CD14-positive monocyte (primary cell): ENCODE measurements around the gene FAF1. TPM values are rescaled to one million over a fixed set of nuclear protein-coding genes. Genes with fewer than 3 reads are reported as not detected.
A peak's percentile ranks its signal among the peaks of the same experiment; 100 is the strongest.

Experiments
- DNase-seq, 3 donors: peaks; one replicate each; pipeline ENCODE4 v3.0.0-alpha.2; 2011 to 2022
- H2AFZ ChIP-seq: 2 replicates; pipeline ENCODE4 v1.6.0; 2012; ENCODE audit warnings: mild to moderate bottlenecking, low read depth, low read length, inconsistent platforms; ENCODE audit not compliant: insufficient read depth, poor library complexity, severe bottlenecking
- H3K27ac ChIP-seq, 2 donors: 1 replicate in 1 of 2; 2 replicates in 1 of 2; pipeline ENCODE4 v1.5.1; 2012 to 2013; ENCODE audit warnings: low read length in 2 of 2, control low read depth in 1 of 2, inconsistent platforms in 1 of 2, low read depth in 1 of 2, mild to moderate bottlenecking in 1 of 2
- H3K27me3 ChIP-seq, 2 donors: one replicate each; pipeline versions ENCODE4 v1.6.0 to v1.6.1; 2011 to 2013; ENCODE audit warnings: low read length in 2 of 2; ENCODE audit not compliant: control insufficient read depth in 2 of 2, insufficient read depth in 2 of 2
- H3K36me3 ChIP-seq, 2 donors: replicated peaks in 1 of 2; 1 replicate in 1 of 2; 2 replicates in 1 of 2; pipeline versions ENCODE4 v1.5.1 to v1.6.1; 2012 to 2013; ENCODE audit warnings: low read length in 2 of 2, control low read depth in 1 of 2, inconsistent platforms in 1 of 2, mild to moderate bottlenecking in 1 of 2; ENCODE audit not compliant: insufficient read depth in 2 of 2, control insufficient read depth in 1 of 2
- H3K4me1 ChIP-seq, 2 donors: 1 replicate in 1 of 2; 2 replicates in 1 of 2; pipeline versions ENCODE4 v1.5.1 to v1.6.1; 2012 to 2013; ENCODE audit warnings: low read length in 2 of 2, control low read depth in 1 of 2, inconsistent platforms in 1 of 2, mild to moderate bottlenecking in 1 of 2, moderate library complexity in 1 of 2; ENCODE audit not compliant: insufficient read depth in 2 of 2, control insufficient read depth in 1 of 2
- H3K4me2 ChIP-seq: replicated peaks from 2 replicates; pipeline ENCODE3; 2012; ENCODE audit warnings: low read length, moderate library complexity, mild to moderate bottlenecking; ENCODE audit not compliant: poor library complexity, severe bottlenecking; ENCODE audit errors: extremely low read depth
- H3K4me3 ChIP-seq, 3 experiments: fragments of 200-600 bp in 1 of 3; sonication (generic) in 1 of 3; replicated peaks in 1 of 3; 1 replicate in 2 of 3; 2 replicates in 1 of 3; pipeline ENCODE4 v1.5.1; 2011 to 2013; ENCODE audit warnings: low read length in 3 of 3, mild to moderate bottlenecking in 3 of 3, control low read depth in 2 of 3, low read depth in 2 of 3, inconsistent platforms in 1 of 3, moderate library complexity in 1 of 3
- H3K79me2 ChIP-seq: 2 replicates; pipeline ENCODE4 v1.6.0; 2012; ENCODE audit warnings: mild to moderate bottlenecking, control low read depth, inconsistent platforms, low read length, moderate library complexity; ENCODE audit not compliant: insufficient read depth
- H3K9ac ChIP-seq: 2 replicates; pipeline ENCODE4 v1.6.0; 2017; ENCODE audit warnings: low read length, mild to moderate bottlenecking; ENCODE audit not compliant: insufficient read depth, poor library complexity, severe bottlenecking
- H3K9me3 ChIP-seq, 2 donors: replicated peaks in 1 of 2; 1 replicate in 1 of 2; 2 replicates in 1 of 2; pipeline versions ENCODE4 v1.5.1 to v1.6.1; 2012 to 2013; ENCODE audit warnings: low read length in 2 of 2, control low read depth in 1 of 2; ENCODE audit not compliant: control insufficient read depth in 1 of 2, insufficient read depth in 1 of 2
- H4K20me1 ChIP-seq: 2 replicates; pipeline ENCODE4 v1.6.0; 2012; ENCODE audit warnings: mild to moderate bottlenecking, low read length, control low read depth, moderate library complexity; ENCODE audit not compliant: insufficient read depth
- H3K27ac Mint-ChIP-seq, 7 donors: one replicate each; pipeline ENCODE4 v1.8.0; 2020; ENCODE audit warnings: mild to moderate bottlenecking in 7 of 7, mixed read lengths in 7 of 7, moderate library complexity in 6 of 7, inconsistent platforms in 2 of 7
- H3K27me3 Mint-ChIP-seq, 3 donors: one replicate each; pipeline ENCODE4 v1.8.0; 2021 to 2022; ENCODE audit warnings: low read depth in 3 of 3, mild to moderate bottlenecking in 3 of 3, mixed read lengths in 3 of 3, moderate library complexity in 3 of 3, inconsistent platforms in 1 of 3
- H3K36me3 Mint-ChIP-seq, 2 donors: one replicate each; pipeline ENCODE4 v1.8.0; 2020; ENCODE audit warnings: mixed read lengths in 2 of 2, inconsistent platforms in 1 of 2, mild to moderate bottlenecking in 1 of 2
- H3K4me1 Mint-ChIP-seq: one replicate; pipeline ENCODE4 v1.8.0; 2020; ENCODE audit warnings: mild to moderate bottlenecking, mixed read lengths
- H3K4me3 Mint-ChIP-seq, 2 donors: one replicate each; pipeline ENCODE4 v1.8.0; 2020; ENCODE audit warnings: mild to moderate bottlenecking in 2 of 2, mixed read lengths in 2 of 2, moderate library complexity in 1 of 2
- H3K9me3 Mint-ChIP-seq, 7 donors: one replicate each; pipeline ENCODE4 v1.8.0; 2020 to 2022; ENCODE audit warnings: mixed read lengths in 7 of 7, mild to moderate bottlenecking in 6 of 7, moderate library complexity in 6 of 7, inconsistent platforms in 2 of 7
- CTCF ChIP-seq: fragments of 200-600 bp; IDR thresholded peaks from one replicate; pipeline ENCODE4 v1.8.0; 2022; ENCODE audit warnings: antibody characterized with exemption, mild to moderate bottlenecking
- WGBS: methylation state at CpG from one replicate; pipeline ENCODE4 v1.1.5; 2013; ENCODE audit warnings: missing lambda C conversion rate; ENCODE audit not compliant: insufficient coverage; 5-methylcytosine and 5-hydroxymethylcytosine counted together
- intact Hi-C, 2 donors: fragments of 100-400 bp; cut with micrococcal nuclease; formaldehyde crosslinking; loops; one replicate each; pipeline versions ENCODE4 v1.15.0 to v1.15.1; 2023
- polyA plus RNA-seq, 3 donors: library from polyadenylated mRNA; depleted of rRNA in 1 of 3; unstranded in 2 of 3; stranded (reverse) in 1 of 3; fragments of 300-500 nt in 2 of 3; fragments of >200 nt in 1 of 3; fragmentation: Illumina TruSeq in 2 of 3; gene quantifications; 1 replicate in 2 of 3; 2 replicates in 1 of 3; pipeline ENCODE4 v1.2.3, GENCODE V29; 2012 to 2021

Gene FAF1
- polyA plus RNA-seq, 3 donors: 11.4 to 29.6 (median 16.9) TPM

- no peaks in the 10 kb centered on the region for H3K27me3 ChIP-seq
- WGBS: no CpG with 5 or more reads among the region's 1 CpG
- no peaks in the 10 kb centered on the region for H3K27me3 Mint-ChIP-seq
- H4K20me1 ChIP-seq: no peaks in the 10 kb centered on the region
- no peaks in the 10 kb centered on the region for H3K9me3 ChIP-seq
- TF ChIP-seq CTCF: no peak
- H3K36me3 ChIP-seq: peaks cover 25 to 27% of the 10 kb centered on the region in 2 donors
- no peak overlapping the region for H3K27ac ChIP-seq
- H3K27ac Mint-ChIP-seq: no peak overlapping the region
- no peak for DNase-seq
- no peak overlapping the region for H3K4me2 ChIP-seq
- no peaks in the 10 kb centered on the region for H3K4me1 Mint-ChIP-seq
- peaks cover 39 to 40% of the 10 kb centered on the region in 2 donors for H3K36me3 Mint-ChIP-seq
- H3K4me1 ChIP-seq: no peaks in the 10 kb centered on the region
- H2AFZ ChIP-seq: no peak overlapping the region
- H3K4me3 ChIP-seq: no peak overlapping the region
- H3K9me3 Mint-ChIP-seq: no peaks in the 10 kb centered on the region
- H3K9ac ChIP-seq: no peak overlapping the region
- H3K4me3 Mint-ChIP-seq: no peak overlapping the region
- H3K79me2 ChIP-seq: no peaks in the 10 kb centered on the region
- intact Hi-C loops: no loop called here
These were observed 483.3 kb downstream of the FAF1 start for GRCh38 chr1:50476800-50477199.

- Histone ChIP-seq H3K27me3 (no peaks in the 10 kb centered on the region), H3K4me3 (no peak overlapping the region), H3K79me2 (no peaks in the 10 kb centered on the region), H3K9me3 (no peaks in the 10 kb centered on the region), H3K27ac (no peak overlapping the region), H3K4me2 (no peak overlapping the region), H3K36me3 (peaks cover 27 to 32% of the 10 kb centered on the region in 2 donors), H4K20me1 (no peaks in the 10 kb centered on the region), H3K9ac (no peak overlapping the region), H2AFZ (no peak overlapping the region), H3K4me1 (no peaks in the 10 kb centered on the region)
- Mint-ChIP-seq H3K27me3 (no peaks in the 10 kb centered on the region), H3K9me3 (no peaks in the 10 kb centered on the region), H3K4me3 (no peak overlapping the region), H3K4me1 (no peaks in the 10 kb centered on the region), H3K36me3 (peaks cover 44 to 46% of the 10 kb centered on the region in 2 donors), H3K27ac (peak overlapping the region in 1 of 7 donors; percentile 50)
- WGBS: 100% methylated on average over 6 of the region's 7 CpGs
- intact Hi-C loops: no loop called here
- no peak for TF ChIP-seq CTCF
- DNase-seq: no peak
These were observed 484.9 kb downstream of the FAF1 start for GRCh38 chr1:50474859-50475809.
